ENCODE data around the gene LHFPL6.

Gene LHFPL6

DNA sequence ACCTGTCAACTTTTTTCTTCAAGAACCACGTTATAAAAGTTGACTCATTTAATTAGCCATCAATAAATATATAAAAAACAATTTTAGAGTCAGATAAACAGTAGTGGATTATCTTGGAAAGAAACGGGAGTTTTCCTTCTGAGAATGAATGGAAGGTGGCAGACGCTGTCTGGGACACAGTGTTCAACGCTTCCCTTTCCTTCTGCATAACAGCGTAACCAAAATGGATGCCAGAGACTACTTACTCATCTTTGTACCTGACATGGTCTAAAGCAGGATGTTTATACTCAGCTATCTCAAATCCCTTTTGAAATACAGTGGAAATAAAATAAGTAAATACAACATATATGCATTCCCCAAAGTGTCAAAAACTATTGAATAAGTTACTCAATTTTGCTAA is 195.2 kb downstream of the LHFPL6 start:
- no peak for DNase-seq

DNA sequence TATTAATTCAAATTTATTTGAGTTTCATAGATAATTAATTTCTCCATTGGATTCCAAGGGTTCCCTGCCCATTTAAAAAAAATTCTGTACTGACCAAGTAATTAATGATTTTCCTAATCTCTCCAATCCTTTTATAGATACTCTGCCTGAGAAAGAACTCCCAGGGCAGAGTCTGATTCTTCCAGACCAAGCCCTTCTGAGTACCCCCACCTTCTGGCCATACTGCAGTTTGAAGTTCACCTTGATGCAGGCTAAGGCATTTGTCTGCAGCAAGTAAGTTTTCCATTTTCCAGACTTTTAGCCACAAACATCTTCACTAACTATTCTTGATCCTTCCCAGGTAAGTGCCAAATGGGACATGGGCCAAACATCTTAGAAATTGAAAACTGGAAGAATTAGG is 195.9 kb downstream of the LHFPL6 start:
- no peak for DNase-seq

- DNase-seq: no peak
These were observed 196.3 kb downstream of the LHFPL6 start for GRCh38 chr13:39406688-39407087.

DNA sequence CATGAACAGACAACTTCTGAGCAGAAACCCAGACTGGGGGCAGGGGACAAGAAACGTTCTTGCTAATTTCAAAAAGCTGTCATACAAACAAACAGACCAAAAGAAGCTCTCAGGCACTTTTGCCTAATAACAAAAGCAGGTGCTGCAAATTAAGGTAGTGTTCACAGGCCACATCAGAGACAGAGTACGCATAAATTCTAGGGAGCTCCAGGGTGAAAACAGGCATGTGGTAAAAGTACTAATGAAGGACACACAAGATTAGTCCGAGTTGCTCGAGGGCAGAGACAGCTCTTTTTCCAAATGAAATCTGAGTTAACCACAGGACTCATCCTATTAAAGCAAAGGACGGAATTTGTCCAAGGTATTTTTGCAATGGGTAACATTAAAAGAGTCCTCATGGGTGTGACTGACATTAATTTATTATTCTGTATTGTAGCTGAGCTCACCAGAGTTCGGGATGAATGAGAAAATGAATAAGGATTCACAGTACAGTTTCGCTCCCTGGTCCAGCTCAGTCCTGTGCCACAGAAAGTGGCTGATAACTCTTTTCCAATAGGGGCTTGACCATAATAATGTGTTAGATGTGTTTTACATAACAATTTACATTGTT is 197.3 kb downstream of the LHFPL6 start:
- DNase-seq: no peak

- no peak for DNase-seq
These were observed 197.9 kb downstream of the LHFPL6 start for GRCh38 chr13:39405107-39405506.

DNA sequence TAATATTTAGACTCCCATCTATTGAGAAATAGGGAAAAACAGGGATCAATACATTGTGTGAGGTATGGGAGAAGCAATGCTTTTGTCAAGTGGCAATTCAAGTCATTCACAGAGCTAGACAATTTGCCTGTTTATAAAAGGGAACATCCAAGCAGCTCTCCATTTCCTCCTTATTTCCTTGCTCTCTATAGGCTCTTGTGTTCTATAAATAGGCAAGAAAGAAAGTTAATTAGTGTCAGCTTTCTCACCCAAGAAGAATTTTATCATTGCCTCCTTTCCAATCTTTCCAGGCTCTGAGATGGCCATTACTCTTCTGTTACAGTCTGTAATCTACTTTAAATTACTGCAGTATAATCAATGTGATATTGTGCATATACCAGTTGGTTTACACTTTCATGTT is 199.9 kb downstream of the LHFPL6 start:
- DNase-seq: no peak

DNA sequence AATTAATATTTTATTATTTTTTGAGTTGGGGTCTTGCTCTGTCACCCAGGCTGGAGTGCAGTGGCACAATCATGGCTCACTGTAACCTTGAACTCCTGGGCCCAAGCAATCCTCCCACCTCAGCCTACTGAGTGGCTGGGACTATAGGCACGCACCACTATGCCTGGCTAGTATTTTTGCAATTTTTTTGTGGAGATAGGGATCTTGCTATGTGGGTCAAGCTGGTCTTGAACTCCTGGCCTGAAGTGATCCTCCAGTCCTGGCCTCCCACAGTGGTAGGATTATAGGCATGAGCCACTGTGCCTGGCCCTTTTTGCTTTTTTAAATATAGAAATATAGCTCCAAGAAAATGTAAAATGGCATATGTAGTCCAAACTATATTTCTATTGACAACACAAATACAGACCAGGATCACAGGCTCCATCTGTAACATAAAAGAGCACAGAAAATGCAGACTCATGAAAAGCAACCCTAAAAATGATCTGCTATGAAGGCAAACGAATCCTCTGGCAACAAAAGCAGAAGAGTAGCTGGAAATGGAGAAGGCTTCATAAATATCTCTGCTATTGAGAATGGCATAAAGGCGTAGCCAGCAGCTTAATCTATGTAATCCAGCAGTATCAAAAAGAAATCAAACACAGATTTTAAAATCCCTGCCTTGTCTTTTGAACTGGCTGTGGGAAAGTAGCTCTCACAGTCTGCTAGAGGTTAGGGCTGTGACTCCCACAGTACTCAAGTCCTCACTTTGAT is 200.6 kb downstream of the LHFPL6 start:
- DNase-seq: no peak

- no peak for DNase-seq
These were observed 201.2 kb downstream of the LHFPL6 start for GRCh38 chr13:39401756-39402155.

DNA sequence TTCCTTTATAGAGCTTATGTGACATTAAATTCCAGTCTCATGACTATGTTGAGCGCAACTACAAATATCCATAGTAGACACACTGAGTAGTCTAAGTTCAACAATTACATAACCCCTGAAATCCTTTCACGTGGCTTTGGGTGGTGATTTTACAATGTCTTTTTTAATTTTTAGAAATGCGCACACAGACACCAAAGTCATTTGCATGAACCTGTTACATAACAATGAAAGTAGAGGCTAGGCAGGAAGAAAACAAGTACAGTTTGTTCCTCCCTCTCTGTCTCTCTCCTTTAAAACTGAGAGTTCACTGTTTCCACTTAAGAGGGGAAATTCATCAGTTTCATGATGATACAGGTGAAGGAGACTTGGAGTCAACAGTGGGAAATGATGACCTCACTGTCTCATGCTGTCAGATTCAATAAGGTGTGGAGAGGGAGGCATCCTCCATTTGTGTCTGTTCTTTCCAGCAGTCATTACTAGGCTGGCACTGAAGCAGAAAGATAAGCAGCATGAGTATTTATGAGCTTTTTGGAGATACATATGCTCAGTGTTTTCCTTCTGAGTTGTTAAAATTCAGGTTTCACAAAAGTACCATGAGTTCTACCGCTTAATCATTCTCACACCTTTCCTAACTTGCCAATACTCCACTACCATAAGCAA is 201.8 kb downstream of the LHFPL6 start:
- no peak for DNase-seq

GRCh38 chr13:39399102-39399501 is 203.9 kb downstream of the LHFPL6 start:
- no peak for DNase-seq

GRCh38 chr13:39397896-39398265 is 205.1 kb downstream of the LHFPL6 start:
- no peak for DNase-seq

DNA sequence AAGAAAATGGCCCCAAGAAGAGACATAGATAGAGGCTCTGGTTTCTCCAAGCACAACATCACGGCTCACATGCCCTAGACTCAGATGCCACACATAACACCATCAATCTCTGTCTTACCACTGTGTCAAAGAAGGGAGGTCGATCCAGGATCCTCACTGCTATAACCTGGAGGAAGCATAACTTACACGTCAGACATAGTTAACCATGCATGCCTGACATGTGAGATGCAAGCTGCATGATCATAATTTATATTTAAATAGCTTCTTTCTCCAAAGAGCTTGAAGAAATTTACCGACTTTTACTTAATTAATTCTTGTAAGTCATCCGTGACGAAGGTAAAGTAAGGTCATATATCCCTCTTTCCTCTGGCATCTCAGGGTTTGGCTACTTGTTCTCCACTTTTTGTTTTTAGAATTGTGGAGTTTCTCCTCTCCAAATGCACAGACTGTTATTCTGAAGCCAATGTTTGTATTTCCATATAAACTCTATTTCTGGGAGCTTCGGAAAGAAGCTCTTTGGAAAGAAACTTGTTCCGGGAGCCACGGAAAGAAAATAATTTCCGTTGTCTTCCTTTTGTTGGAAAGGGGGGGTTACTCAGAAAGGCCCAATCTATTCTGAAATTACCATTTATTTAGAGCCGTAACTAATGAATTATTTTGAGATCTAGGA is 205.6 kb downstream of the LHFPL6 start:
- DNase-seq: no peak

DNA sequence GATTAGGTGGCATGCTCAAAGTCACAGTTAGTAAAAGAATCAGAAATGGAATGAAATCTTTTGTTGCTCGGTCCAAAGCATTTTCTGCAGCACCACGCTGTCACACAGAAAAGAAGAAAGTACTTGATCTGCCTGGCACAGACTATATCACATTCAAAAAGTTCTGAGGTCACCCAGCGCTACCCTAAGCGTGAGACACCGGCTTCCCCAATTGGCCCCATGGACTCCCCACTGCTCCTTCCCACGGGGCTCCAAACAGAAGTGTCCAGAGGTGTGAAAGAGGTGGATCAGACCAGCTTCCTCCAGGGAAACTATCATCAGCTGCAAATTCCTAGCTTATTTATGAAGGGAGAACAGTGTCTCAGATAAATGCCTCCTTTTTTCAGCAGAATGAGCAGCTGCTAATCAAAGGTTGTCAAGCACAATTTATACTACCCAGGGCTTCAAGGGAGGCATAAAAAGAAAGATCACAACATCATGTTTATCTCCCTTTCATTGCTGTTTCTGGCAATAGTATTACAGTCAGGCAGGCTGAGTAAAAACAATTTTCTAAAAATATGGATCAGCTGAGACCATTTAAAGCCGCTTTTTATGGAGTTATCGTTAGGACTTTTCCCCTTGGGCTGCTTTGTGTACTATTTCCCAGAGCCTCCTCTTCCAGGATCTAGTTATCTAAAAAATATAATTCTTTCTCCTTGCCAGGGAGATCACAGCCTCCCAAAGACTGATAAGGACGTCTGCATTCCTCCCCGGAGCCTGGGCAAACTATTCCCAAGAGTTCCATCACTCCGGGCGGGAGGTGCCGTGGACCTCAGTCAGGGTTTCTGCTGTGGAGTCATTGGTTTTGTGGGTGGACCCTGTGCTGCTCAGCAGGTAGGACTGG is 208.0 kb downstream of the LHFPL6 start:
- no peak for DNase-seq

- DNase-seq: no peak
These were observed 211.2 kb downstream of the LHFPL6 start for GRCh38 chr13:39391761-39392160.

GRCh38 chr13:39389013-39389412 is 214.0 kb downstream of the LHFPL6 start:
- DNase-seq: no peak

- no peak for DNase-seq
These were observed 217.3 kb downstream of the LHFPL6 start for GRCh38 chr13:39385621-39386231.

GRCh38 chr13:39385154-39385553 is 217.8 kb downstream of the LHFPL6 start:
- DNase-seq: no peak

DNA sequence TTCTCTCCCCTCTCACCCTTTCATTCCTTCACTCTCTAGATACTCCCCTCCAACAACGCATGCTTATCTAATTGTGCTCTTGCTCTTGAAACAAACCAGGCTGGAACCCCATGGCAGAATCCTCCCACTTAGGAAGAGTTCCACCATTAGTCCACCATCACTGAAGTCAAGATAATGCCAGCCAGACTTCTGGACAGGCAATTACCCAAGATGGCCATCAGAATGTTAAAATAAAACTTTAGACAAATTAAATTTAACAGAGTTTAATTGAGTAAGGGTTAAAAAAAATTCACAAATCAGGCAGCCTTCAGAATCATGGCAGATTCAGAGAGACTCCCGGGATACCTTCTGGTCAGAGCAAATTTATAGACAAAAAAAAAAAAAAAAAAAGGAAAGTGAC is 221.5 kb downstream of the LHFPL6 start:
- no peak for DNase-seq

DNA sequence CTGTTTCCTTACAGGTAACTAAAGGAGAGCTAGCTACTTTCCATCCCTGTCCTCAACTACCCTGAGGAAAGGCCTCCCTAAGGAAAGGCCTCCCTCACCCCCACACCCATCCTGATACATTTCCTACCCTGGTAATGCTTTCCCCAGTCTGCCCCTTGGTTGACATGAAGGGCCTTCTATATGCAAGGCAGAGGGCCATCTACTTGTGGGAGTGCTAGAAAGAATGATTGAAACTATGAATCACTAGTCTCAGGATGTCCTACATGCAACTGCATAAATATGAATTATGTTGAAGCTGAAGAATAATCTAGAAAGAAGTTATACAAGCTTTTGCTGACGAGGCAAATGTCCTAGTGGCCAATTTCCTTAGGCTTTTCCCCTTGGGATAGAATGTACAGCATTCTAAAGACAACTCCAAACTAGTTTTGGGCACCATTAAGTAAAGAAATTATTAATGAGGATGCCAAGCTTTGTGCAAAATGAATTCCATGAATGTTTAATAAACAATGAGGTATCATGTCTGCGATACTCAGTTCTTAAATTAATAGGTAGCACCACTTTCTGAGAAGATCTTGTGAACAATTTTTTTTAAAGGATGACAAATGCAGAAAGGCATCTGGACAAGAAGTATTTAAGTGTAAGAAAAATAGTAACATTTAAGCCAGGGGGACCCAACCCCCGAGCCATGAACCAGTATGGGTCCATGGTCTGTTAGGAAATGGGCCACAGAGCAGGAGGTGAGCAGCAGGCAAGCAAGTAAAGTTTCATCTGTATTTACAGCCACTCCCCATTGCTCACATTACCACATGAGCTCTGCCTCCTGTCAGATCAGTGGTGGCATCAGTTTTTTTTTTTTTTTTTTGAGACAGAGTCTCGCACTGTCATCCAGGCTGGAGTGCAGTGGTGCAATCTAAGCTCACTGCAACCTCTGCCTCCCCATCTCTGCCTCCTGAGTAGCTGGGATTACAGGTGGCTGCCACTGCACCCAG is 223.0 kb downstream of the LHFPL6 start:
- no peak for DNase-seq

DNA sequence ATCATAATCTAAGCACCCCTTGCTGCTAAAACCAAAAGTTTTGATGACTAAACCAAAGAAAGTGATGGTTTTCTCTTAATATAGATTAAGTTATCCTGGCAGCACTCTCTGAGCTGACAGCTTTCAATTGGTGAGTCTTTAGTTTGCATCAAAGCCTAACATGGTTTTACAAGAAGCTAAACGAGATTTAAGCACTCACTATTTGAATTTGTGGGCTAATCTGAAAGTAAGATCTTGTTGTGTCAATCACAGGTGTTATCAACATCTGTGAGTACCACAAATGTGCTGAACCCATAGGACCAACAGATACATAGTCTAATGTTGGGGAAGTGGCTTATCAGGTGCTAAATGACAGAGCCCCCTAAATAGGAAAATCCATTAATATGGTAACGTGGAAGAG is 223.9 kb downstream of the LHFPL6 start:
- DNase-seq: no peak

GRCh38 chr13:39378306-39378705 is 224.7 kb downstream of the LHFPL6 start:
- DNase-seq: no peak
